Measurements from ENCODE around the gene WDR88. TPM values are rescaled to one million over a fixed set of nuclear protein-coding genes. Genes with fewer than 3 reads are reported as not detected.
"Not testable (repeated sequence)": the region's sequence is repeated elsewhere in the genome, so short reads cannot be mapped to it uniquely, and the experiment has no call there.

Gene WDR88
- total RNA-seq, 1 experiment from 2014 or later: 0.28 TPM

- Mint-ChIP-seq H3K27ac (no peak overlapping the region; the same call in 1 of the 2 replicates), H3K36me3 (peaks cover 17% of the 10 kb centered on the region), H3K27me3 (ENCODE audit: low read depth) (no peaks in the 10 kb centered on the region; the same call in 1 of the 2 replicates), H3K9me3 (no peaks in the 10 kb centered on the region), H3K4me3 (no peak overlapping the region), H3K4me1 (no peaks in the 10 kb centered on the region)
- POLR2A ChIA-PET: no interaction called here
- CTCF ChIA-PET: interaction anchor here (0.7 to 6.3 kb wide), 11 partner anchors 10 to 1449 kb away, joined by 3 to 63 read pairs (median 4); partner anchors contain the start of genes CEP89 and FAAP24
- ATAC-seq (no peak), DNase-seq (ENCODE audit: low spot score) (no peak)
- TF ChIP-seq MXD4 (CRISPR knock-in tag; IDR thresholded peaks at IDR 0.05; ENCODE audit: borderline replicate concordance) (no peak), USF2 (CRISPR knock-in tag; IDR thresholded peaks at IDR 0.05) (no peak), PREB (CRISPR knock-in tag; IDR thresholded peaks at IDR 0.05; ENCODE audit: borderline replicate concordance) (no peak), NFYB (CRISPR knock-in tag; conservative IDR thresholded peaks at IDR 0.05; ENCODE audit: low read depth) (no peak), CBFB (CRISPR knock-in tag; IDR thresholded peaks at IDR 0.05; ENCODE audit: low read depth) (no peak), ATF1 (CRISPR knock-in tag; IDR thresholded peaks at IDR 0.05) (no peak)
Observed at GRCh38 chr19:33124207-33125098, 7.5 kb upstream of the WDR88 start.

GRCh38 chr19:33125929-33126388 lies 6.0 kb upstream of the WDR88 start:
- H3K36me3 Mint-ChIP-seq: peaks cover 26% of the 10 kb centered on the region
- H3K9me3 Mint-ChIP-seq: no peaks in the 10 kb centered on the region
- no peaks in the 10 kb centered on the region for H3K4me1 Mint-ChIP-seq
- H3K27me3 Mint-ChIP-seq (ENCODE audit: low read depth): no peaks in the 10 kb centered on the region; the same call in 1 of the 2 replicates
- ChIA-PET CTCF (interaction anchor here (0.8 to 6.3 kb wide), 10 partner anchors 9 to 154 kb away, joined by 3 to 63 read pairs (median 4); partner anchors contain the start of genes CEP89 and FAAP24), POLR2A (no interaction called here)
- no peak for TF ChIP-seq AR (CRISPR knock-in tag; IDR thresholded peaks at IDR 0.05)
- peak; percentile 71 for TF ChIP-seq CTCF (IDR thresholded peaks at IDR 0.05)
- DNase-seq (ENCODE audit: low spot score) (peak; percentile 45), ATAC-seq (peak; percentile 69)
- H3K27ac Mint-ChIP-seq: no peak overlapping the region
- H3K4me3 Mint-ChIP-seq: no peak overlapping the region

GRCh38 chr19:33126712-33127111 lies 5.2 kb upstream of the WDR88 start:
- H3K27ac Mint-ChIP-seq; H3K4me1 Mint-ChIP-seq; H3K9me3 Mint-ChIP-seq; ATAC-seq; H3K4me3 Mint-ChIP-seq; H3K27me3 Mint-ChIP-seq (ENCODE audit: low read depth); DNase-seq (ENCODE audit: low spot score): not testable (repeated sequence)
- POLR2A ChIA-PET: interaction anchor here (0.7 kb wide), 1 partner anchor 356 kb away, joined by 6 read pairs; no protein-coding TSS in a partner anchor
- 0 out of 2 replicates have a peak, but pooled peaks have one; percentile 8 for TF ChIP-seq ZNF121 (CRISPR knock-in tag; IDR thresholded peaks at IDR 0.05)
- CTCF ChIA-PET: interaction anchor here (0.9 to 6.3 kb wide), 3 partner anchors 50 to 109 kb away, joined by 4 to 63 read pairs (median 4); no protein-coding TSS in a partner anchor
- H3K36me3 Mint-ChIP-seq: peaks cover 24% of the 10 kb centered on the region

- Mint-ChIP-seq H3K4me1 (peaks cover 9% of the 10 kb centered on the region), H3K36me3 (peaks cover 24% of the 10 kb centered on the region), H3K9me3 (no peaks in the 10 kb centered on the region), H3K27me3 (ENCODE audit: low read depth) (no peaks in the 10 kb centered on the region; the same call in 1 of the 2 replicates), H3K4me3 (no peak overlapping the region), H3K27ac (no peak overlapping the region)
- no peak for TF ChIP-seq ZNF317 (CRISPR knock-in tag; IDR thresholded peaks at IDR 0.05; ENCODE audit: borderline replicate concordance, low read depth)
- TF ChIP-seq MLX (CRISPR knock-in tag; IDR thresholded peaks at IDR 0.05): no peak
- no peak for TF ChIP-seq FOXK1 (CRISPR knock-in tag; IDR thresholded peaks at IDR 0.05)
- no peak for TF ChIP-seq EMX1 (CRISPR knock-in tag; IDR thresholded peaks at IDR 0.05)
- no peak for DNase-seq (ENCODE audit: low spot score)
- ChIA-PET CTCF (interaction anchor here (0.8 to 1.5 kb wide), 2 partner anchors 14 to 56 kb away, joined by 3 to 5 read pairs; no protein-coding TSS in a partner anchor), POLR2A (no interaction called here)
- no peak for ATAC-seq
Observed at GRCh38 chr19:33129901-33130300, 2.0 kb upstream of the WDR88 start.

Data from WTC11 (cell line).